Measurements from ENCODE around the gene SPOCK1.

The SPOCK1 gene

GRCh38 chr5:137142764-137143605 is 356.1 kb downstream of the SPOCK1 start:
- DNase-seq: peak; percentile 90

DNA sequence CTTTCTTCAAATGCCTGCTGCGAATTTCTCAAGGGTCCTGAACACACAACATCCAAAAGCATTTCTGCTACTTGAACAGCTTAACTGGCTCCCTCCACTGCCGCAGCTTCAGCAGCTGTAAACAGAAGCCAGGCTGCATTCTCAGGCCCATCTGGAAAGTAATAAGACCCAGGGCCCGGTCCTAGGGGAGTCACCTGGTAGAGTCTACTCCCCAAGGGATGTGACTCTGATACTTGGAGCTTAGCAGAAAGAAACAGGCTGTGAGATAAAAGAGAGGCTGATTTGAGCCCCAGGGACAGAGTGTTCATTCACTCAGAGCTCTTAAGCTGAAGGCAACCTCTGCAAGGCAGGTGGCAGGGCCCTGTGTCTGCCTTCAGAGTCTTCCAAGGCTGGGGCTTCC is 356.8 kb downstream of the SPOCK1 start:
- DNase-seq: no peak

- DNase-seq: peak; percentile 9
These were observed 357.3 kb downstream of the SPOCK1 start for GRCh38 chr5:137141779-137142178.

GRCh38 chr5:137136991-137137632 is 362.0 kb downstream of the SPOCK1 start:
- DNase-seq: no peak

GRCh38 chr5:137134920-137135532 is 364.1 kb downstream of the SPOCK1 start:
- DNase-seq: no peak

GRCh38 chr5:137129886-137130680 is 369.0 kb downstream of the SPOCK1 start:
- DNase-seq: no peak

DNA sequence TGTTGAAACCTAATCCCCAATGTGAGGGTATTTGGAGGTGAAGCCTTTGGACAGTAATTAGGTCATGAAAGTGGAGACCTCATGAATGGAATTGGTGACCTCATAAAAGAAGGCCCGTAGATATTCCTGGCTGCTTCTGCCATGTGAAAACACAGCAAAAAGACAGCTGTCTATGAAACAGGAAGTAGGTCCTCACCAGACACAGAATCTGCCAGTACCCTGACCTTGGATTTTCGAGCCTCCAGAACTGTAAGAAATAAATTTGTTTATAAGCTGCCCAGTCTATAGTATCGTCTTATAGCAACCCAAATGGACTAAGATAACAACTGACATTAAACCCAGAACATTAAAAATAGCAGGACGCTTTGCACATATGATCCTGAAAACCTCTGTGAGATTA is 371.1 kb downstream of the SPOCK1 start:
- DNase-seq: no peak

DNA sequence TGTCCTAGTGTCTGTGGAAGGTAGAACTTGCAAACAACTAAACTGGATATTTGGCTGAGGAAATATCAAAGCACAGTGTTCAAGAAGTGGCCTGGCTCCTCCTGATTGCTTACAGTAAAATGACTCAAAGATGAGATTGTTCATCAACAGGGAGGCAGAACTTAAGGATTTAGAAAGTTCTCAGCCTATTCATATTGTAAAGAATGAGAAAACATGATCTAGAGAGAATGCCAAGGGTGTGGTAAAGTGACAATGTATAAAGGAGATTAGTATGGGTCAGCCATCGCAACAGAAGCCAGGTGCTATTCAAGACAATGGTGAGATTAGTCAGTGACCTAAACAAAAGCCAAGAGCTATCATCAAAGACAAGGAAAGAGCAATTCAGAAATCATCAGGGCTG is 372.3 kb downstream of the SPOCK1 start:
- no peak for DNase-seq

GRCh38 chr5:137122558-137122957 is 376.6 kb downstream of the SPOCK1 start:
- no peak for DNase-seq

GRCh38 chr5:137122075-137122474 is 377.1 kb downstream of the SPOCK1 start:
- DNase-seq: peak; percentile 17

DNA sequence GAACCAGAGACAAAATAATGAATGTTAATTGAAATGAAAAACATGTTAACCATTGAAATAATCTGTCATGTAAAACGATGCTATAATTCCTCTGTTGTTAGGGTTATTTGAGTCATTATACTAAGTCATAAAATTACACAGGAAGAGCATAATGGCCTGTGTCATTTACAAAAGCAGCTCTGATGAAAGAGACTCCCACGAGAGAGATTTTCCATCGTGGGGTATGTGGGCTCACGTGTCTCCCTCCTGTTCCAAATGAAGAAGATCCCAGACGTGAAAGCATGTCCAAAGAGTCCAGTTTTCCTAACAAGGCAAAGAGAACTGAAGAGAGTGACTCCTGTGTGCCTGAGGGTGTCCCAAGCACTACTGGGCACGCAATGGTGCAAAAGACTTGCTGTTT is 379.8 kb downstream of the SPOCK1 start:
- no peak for DNase-seq

- no peak for DNase-seq
These were observed 380.5 kb downstream of the SPOCK1 start for GRCh38 chr5:137118629-137119028.

DNA sequence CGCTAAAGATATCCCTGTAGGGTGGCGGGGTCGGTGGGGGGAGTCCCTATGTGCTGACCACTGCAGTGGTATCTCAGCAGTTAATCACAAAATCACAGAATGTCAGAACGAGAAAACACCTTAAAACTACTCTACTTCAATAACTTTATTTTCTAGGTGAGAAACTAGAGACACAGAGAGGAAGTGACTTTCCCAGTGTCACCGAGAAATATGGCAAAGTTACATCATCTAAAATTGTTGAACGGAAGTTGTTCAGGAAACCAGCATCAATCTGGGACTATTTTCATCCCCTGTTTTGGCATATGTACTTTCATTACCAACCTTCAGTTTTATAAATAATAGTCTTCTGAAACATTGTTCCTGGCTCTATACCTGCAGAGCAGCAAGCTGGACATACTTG is 384.0 kb downstream of the SPOCK1 start:
- DNase-seq: no peak

DNA sequence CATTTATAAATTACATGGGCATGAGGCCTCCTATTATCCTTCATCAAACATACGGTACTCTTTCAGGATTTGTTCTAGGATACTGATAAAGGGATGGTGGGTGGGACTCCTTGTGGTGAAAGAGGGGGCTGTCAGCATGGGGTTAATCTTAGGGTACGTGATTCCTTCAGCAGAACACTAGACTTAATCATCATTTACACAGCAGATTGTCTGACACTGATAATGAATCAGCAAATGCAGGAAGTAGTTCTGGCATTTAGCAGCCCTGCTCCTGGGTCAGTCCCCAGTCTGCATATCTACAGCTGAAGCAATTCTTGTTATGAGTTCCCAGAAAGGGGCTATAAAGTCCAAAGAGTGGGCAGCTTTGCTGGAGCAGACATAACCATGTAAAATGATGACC is 384.6 kb downstream of the SPOCK1 start:
- DNase-seq: peak; percentile 40

DNA sequence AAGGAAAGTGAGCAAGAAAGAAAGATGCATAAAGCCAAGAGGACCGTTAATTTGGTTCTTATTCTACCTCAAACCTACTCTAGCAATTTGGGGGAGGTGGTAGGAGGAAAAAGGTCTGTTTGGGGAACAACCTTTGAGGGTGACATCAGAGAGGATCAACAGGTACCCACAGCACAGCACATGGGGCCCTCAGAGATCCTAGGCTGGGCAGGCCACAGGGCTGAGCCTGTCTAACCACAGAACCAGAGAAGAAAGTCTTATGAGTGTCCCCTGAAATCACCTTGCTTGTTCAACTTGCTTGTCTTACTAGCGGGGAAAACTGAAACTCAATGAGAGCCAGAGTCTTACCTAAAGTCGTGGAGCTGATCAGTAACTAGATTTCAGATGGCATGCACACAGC is 385.2 kb downstream of the SPOCK1 start:
- DNase-seq: no peak

DNA sequence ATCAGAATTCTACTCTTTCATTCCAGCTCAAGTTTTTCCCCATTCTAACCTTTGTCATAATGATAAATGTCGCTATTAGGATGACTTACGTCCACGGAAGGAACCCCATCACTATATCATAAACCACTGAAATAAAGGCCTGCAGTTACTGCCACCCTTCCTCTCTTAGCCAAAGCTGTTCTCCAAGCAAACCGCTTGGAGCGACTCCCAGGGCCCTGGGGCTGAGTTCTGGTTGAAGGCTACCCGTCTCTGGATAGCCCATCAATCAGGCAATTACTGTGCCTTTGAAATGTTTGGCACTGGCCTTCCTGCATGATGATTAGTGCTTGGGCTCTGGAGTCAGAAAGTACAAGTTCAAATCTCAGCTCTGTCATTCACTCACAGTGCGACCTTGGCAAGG is 386.0 kb downstream of the SPOCK1 start:
- DNase-seq: no peak

- DNase-seq: no peak
These were observed 393.6 kb downstream of the SPOCK1 start for GRCh38 chr5:137105351-137106035.

DNA sequence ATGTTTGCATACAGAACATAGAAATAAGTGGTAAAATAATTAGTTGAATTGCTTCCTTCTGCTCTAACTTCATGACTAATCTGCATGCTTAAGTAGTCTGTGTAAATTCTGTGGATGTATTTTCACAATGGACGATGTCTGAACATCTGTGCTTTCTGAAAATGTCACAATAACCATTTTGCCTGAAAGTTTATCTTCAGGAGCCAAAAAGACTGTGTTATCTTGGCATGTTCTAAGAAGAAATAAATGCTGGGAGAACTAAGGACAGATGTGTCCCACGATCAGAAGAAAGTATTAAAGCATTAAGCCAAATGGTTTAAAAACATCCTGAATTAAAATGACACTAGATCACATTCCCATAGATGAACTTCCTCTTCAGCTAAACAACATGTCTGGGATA is 397.6 kb downstream of the SPOCK1 start:
- DNase-seq: no peak

DNA sequence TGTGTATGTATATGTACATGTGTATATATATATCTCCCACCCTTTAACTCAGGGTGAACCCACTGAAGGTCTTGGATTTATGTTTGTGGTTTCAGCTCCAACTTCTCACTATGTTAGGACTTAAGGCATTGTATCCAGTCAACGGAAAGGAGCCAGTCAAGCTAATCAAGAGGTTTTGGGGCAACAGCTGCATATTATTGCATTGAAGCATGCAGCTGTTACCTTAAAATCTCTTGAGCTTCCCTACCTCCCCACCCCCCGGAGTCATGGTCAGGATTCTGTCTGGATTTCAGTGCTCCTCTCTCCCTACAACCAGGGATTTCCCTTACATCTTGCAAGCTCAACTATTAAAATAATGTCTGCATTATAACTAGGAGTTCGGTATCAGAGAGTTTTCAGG is 399.5 kb downstream of the SPOCK1 start:
- DNase-seq: no peak

DNA sequence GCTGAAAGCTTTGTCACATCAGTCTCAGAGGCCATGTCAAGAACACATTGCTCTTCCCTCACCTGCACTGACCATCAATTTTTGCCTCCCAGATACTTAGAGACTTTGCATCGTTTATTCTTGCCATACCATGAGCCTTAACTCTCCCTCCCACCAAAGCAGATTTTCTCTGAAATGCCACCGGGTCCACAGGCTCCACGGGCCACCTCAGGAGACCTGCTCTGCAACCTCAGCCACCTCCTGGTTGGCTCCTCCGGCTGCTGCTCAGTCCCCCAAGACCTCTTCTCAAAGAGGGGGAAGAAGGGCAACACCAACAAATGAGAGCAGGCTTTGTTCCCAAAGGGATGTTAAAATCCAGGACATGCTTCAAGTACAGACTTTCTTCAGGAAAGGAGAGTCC is 400.5 kb downstream of the SPOCK1 start:
- no peak for DNase-seq

- DNase-seq: no peak
These were observed 400.9 kb downstream of the SPOCK1 start for GRCh38 chr5:137098238-137098637.

DNA sequence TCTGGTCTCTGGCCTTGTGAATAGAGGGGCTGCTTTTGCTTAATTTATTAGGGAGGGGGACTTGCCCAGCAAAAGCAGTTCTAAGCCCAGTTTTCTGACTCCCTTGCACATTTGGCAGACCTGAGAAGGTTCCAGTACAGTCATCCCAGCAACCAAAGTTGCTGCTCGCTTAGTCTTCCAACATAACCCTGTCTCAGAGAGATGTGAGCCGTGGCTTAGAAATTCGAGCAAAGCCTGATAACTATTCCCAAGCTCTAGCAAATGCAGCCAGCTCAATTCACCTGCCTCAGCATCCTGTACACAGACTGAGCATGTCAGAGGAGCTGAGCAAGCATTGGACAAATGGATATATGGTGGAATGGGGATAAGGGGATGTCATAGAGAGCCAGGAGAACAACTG is 401.9 kb downstream of the SPOCK1 start:
- no peak for DNase-seq

Data from fibroblast of skin of scalp (primary cell).